ENCODE data around the gene SNX2.

The SNX2 gene

GRCh38 chr5:122844136-122844909 lies 69.4 kb downstream of the SNX2 start:
- H3K36me3 ChIP-seq: peaks cover 2% of the 10 kb centered on the region; the same call in 1 of the 2 replicates

GRCh38 chr5:122844910-122845228 lies 70.0 kb downstream of the SNX2 start:
- no peak for TF ChIP-seq CTCF (IDR thresholded peaks at IDR 0.05; ENCODE audit: low read depth, low read length)
- Histone ChIP-seq H3K27me3 (ENCODE audit: insufficient read depth, low read depth, severe bottlenecking) (no peaks in the 10 kb centered on the region), H3K36me3 (peaks cover 2% of the 10 kb centered on the region; the same call in 1 of the 2 replicates), H3K4me3 (ENCODE audit: low read depth, low read length) (peak overlapping the region; percentile 90), H3K27ac (peak overlapping the region; percentile 88), H3K9me3 (ENCODE audit: severe bottlenecking) (no peaks in the 10 kb centered on the region)
- DNase-seq: peak; percentile 9

More at GRCh38 chr5:122844136-122844909, 69.4 kb downstream of the SNX2 start:
- Histone ChIP-seq H3K4me3 (ENCODE audit: low read depth, low read length) (peak overlapping the region; percentile 90), H3K9me3 (ENCODE audit: severe bottlenecking) (no peaks in the 10 kb centered on the region), H3K27me3 (ENCODE audit: insufficient read depth, low read depth, severe bottlenecking) (no peaks in the 10 kb centered on the region), H3K27ac (peak overlapping the region; percentile 88)
- TF ChIP-seq CTCF (IDR thresholded peaks at IDR 0.05; ENCODE audit: low read depth, low read length): no peak
- no peak for DNase-seq

GRCh38 chr5:122845229-122846050 lies 70.6 kb downstream of the SNX2 start, which contains the start of gene SNX24:
Gene SNX24 (plus strand): TSS chr5:122845613. CDS start chr5:122845634, 21 bp downstream.
- Histone ChIP-seq H3K36me3 (peaks cover 2% of the 10 kb centered on the region; the same call in 1 of the 2 replicates), H3K4me3 (ENCODE audit: low read depth, low read length) (peak within 1 kb of the TSS; percentile 90), H3K27me3 (ENCODE audit: insufficient read depth, low read depth, severe bottlenecking) (no peaks in the 10 kb centered on the region), H3K27ac (peak within 1 kb of the TSS; percentile 88), H3K9me3 (ENCODE audit: severe bottlenecking) (no peaks in the 10 kb centered on the region)
- peak; percentile 77 for DNase-seq
- TF ChIP-seq CTCF (IDR thresholded peaks at IDR 0.05; ENCODE audit: low read depth, low read length): no peak

- no peak for DNase-seq
- H3K27ac ChIP-seq: peak overlapping the region; percentile 88
- no peak for TF ChIP-seq CTCF (IDR thresholded peaks at IDR 0.05; ENCODE audit: low read depth, low read length)
These were observed 71.2 kb downstream of the SNX2 start for GRCh38 chr5:122846051-122846550.

GRCh38 chr5:122847687-122848081 lies 72.8 kb downstream of the SNX2 start:
- Histone ChIP-seq H3K4me3 (ENCODE audit: low read depth, low read length) (no peak overlapping the region), H3K27ac (no peak overlapping the region), H3K36me3 (peaks cover 2% of the 10 kb centered on the region; the same call in 1 of the 2 replicates), H3K9me3 (ENCODE audit: severe bottlenecking) (no peaks in the 10 kb centered on the region), H3K27me3 (ENCODE audit: insufficient read depth, low read depth, severe bottlenecking) (no peaks in the 10 kb centered on the region)
- DNase-seq: no peak
- TF ChIP-seq CTCF (IDR thresholded peaks at IDR 0.05; ENCODE audit: low read depth, low read length): no peak

More at GRCh38 chr5:122846051-122846550, 71.2 kb downstream of the SNX2 start:
- Histone ChIP-seq H3K9me3 (ENCODE audit: severe bottlenecking) (no peaks in the 10 kb centered on the region), H3K27me3 (ENCODE audit: insufficient read depth, low read depth, severe bottlenecking) (no peaks in the 10 kb centered on the region), H3K36me3 (peaks cover 2% of the 10 kb centered on the region; the same call in 1 of the 2 replicates), H3K4me3 (ENCODE audit: low read depth, low read length) (peak overlapping the region; percentile 90)

All from WERI-Rb-1 (cell line).